OCI-LY7 (cell line): Measurements from ENCODE around the gene CLMN. TPM values are rescaled to one million over a fixed set of nuclear protein-coding genes. Genes with fewer than 3 reads are reported as not detected.
A peak's percentile ranks its signal among the peaks of the same experiment; 100 is the strongest.

Experiments used
- BruUV-seq: library from RNA; stranded (reverse); fragments of 400-500 nt; replicated peaks from 2 replicates; lab custom pipeline; 2021; lab: Mats Ljungman, UMichigan
- CTCF ChIA-PET: fragments of 300-600 bp; sonication (Branson Sonifier 250); formaldehyde crosslinking; loops from one replicate; lab custom pipeline; 2022; ENCODE audit warnings: antibody characterized with exemption; ENCODE audit not compliant: unreplicated experiment; lab: Charles Lee
- POLR2A ChIA-PET: fragments of 300-600 bp; sonication (Branson Sonifier 250); formaldehyde crosslinking; loops from one replicate; lab custom pipeline; 2022; ENCODE audit warnings: antibody characterized with exemption; lab: Charles Lee
- DNase-seq: peaks from one replicate; pipeline ENCODE4 v3.0.0-alpha.2; 2015; ENCODE audit warnings: low spot score
- H2AFZ ChIP-seq: fragments of 200-600 bp; sonication (generic), shearing (Covaris generic); 2 replicates; pipeline ENCODE4 v1.6.1; 2014; ENCODE audit warnings: mild to moderate bottlenecking, antibody characterized with exemption, low read length, moderate library complexity
- H3K27ac ChIP-seq: fragments of 200-600 bp; sonication (generic); 2 replicates; pipeline ENCODE4 v1.5.1; 2014; ENCODE audit warnings: mixed run types, low read depth, mild to moderate bottlenecking, moderate library complexity, low read length, inconsistent platforms; ENCODE audit not compliant: poor library complexity, severe bottlenecking
- H3K36me3 ChIP-seq: fragments of 200-600 bp; sonication (generic); 2 replicates; pipeline ENCODE4 v1.6.1; 2014; ENCODE audit warnings: mild to moderate bottlenecking, antibody characterized with exemption, low read length, moderate library complexity, mixed read lengths; ENCODE audit not compliant: insufficient read depth
- H3K4me1 ChIP-seq: fragments of 200-600 bp; sonication (generic); 2 replicates; pipeline ENCODE4 v1.5.1; 2014; ENCODE audit warnings: mild to moderate bottlenecking, low read length; ENCODE audit not compliant: insufficient read depth, poor library complexity, severe bottlenecking
- H3K4me2 ChIP-seq: fragments of 200-600 bp; sonication (generic); 2 replicates; pipeline ENCODE4 v1.6.1; 2014; ENCODE audit warnings: mild to moderate bottlenecking, low read length
- H3K4me3 ChIP-seq: fragments of 200-600 bp; sonication (generic); 2 replicates; pipeline ENCODE4 v1.5.1; 2014; ENCODE audit warnings: mild to moderate bottlenecking, low read depth, low read length; ENCODE audit not compliant: poor library complexity, severe bottlenecking
- H3K79me2 ChIP-seq: fragments of 200-600 bp; sonication (generic); 2 replicates; pipeline ENCODE4 v1.6.1; 2016; ENCODE audit warnings: low read depth, mild to moderate bottlenecking, low read length, moderate library complexity, mixed read lengths; ENCODE audit not compliant: insufficient read depth
- H3K9me2 ChIP-seq: fragments of 200-600 bp; sonication (generic); 2 replicates; pipeline ENCODE4 v1.6.1; 2016; ENCODE audit warnings: mild to moderate bottlenecking, low read length, mixed read lengths; ENCODE audit not compliant: insufficient read depth
- H3K9me3 ChIP-seq: fragments of 200-600 bp; sonication (generic); 2 replicates; pipeline ENCODE4 v1.6.1; 2014; ENCODE audit warnings: mild to moderate bottlenecking, mixed run types, low read length, mixed read lengths
- H4K20me1 ChIP-seq: fragments of 200-600 bp; sonication (generic); 2 replicates; pipeline ENCODE4 v1.6.1; 2014; ENCODE audit warnings: mild to moderate bottlenecking, antibody characterized with exemption, low read length, moderate library complexity, mixed read lengths; ENCODE audit not compliant: insufficient read depth
- CTCF ChIP-seq: fragments of 200-600 bp; sonication (generic); conservative IDR thresholded peaks from 2 replicates; pipeline ENCODE4 v1.5.1; 2014; ENCODE audit warnings: mild to moderate bottlenecking, antibody characterized with exemption, low read length, moderate library complexity, mixed read lengths
- EZH2phosphoT487 ChIP-seq: fragments of 200-600 bp; sonication (generic); IDR thresholded peaks from 2 replicates; pipeline ENCODE4 v1.6.1; 2018; ENCODE audit warnings: low read depth, borderline replicate concordance, mild to moderate bottlenecking, mixed run types, antibody characterized with exemption, low read length, moderate library complexity, mixed read lengths
- intact Hi-C: fragments of 100-400 bp; cut with micrococcal nuclease; formaldehyde crosslinking; loops from one replicate; pipeline ENCODE4 v1.10.0; 2022; ENCODE audit not compliant: unreplicated experiment
- total RNA-seq, 2 experiments: library from RNA; depleted of rRNA in 1 of 2; stranded (reverse); fragments of >200 nt in 1 of 2; shearing (Covaris generic) in 1 of 2; gene quantifications; 2 replicates each; pipeline ENCODE4 v1.2.3, GENCODE V29; 2014 to 2022

Gene CLMN
- total RNA-seq, 2 experiments from 2014 or later, result 6.8 to 12.0 TPM

- no TSS peak for BruUV-seq
- Histone ChIP-seq H3K36me3 (no peaks in the 10 kb centered on the region), H4K20me1 (no peaks in the 10 kb centered on the region), H3K4me1 (peaks cover 47% of the 10 kb centered on the region), H3K79me2 (no peaks in the 10 kb centered on the region), H3K27ac (no peak overlapping the region), H3K4me2 (peak overlapping the region; percentile 55), H3K9me2 (no peaks in the 10 kb centered on the region), H2AFZ (peak overlapping the region; percentile 33; the same call in 1 of the 2 replicates), H3K9me3 (no peaks in the 10 kb centered on the region), H3K4me3 (peak overlapping the region; percentile 30)
- TF ChIP-seq CTCF (no peak), EZH2phosphoT487 (no peak)
- DNase-seq, result peak; percentile 29
- CTCF ChIA-PET, result no interaction called here
- intact Hi-C loops, result no loop called here
- POLR2A ChIA-PET, result interaction anchor here (0.8 to 1.8 kb wide), 2 partner anchors 11 to 76 kb away, joined by 4 to 8 read pairs; no protein-coding TSS in a partner anchor
Observed at GRCh38 chr14:95255013-95255412, 64.7 kb downstream of the CLMN start.

GRCh38 chr14:95254288-95254687 lies 65.4 kb downstream of the CLMN start:
- Histone ChIP-seq H3K9me2 (no peaks in the 10 kb centered on the region), H3K79me2 (no peaks in the 10 kb centered on the region), H3K4me1 (peaks cover 45% of the 10 kb centered on the region), H2AFZ (no peak overlapping the region), H3K4me2 (no peak overlapping the region), H3K4me3 (no peak overlapping the region), H4K20me1 (no peaks in the 10 kb centered on the region), H3K36me3 (no peaks in the 10 kb centered on the region), H3K9me3 (no peaks in the 10 kb centered on the region), H3K27ac (no peak overlapping the region)
- BruUV-seq, result no TSS peak
- TF ChIP-seq EZH2phosphoT487 (no peak), CTCF (no peak)
- ChIA-PET CTCF (no interaction called here), POLR2A (interaction anchor here (1.4 to 1.5 kb wide), 2 partner anchors 26 to 43 kb away, joined by 4 read pairs; no protein-coding TSS in a partner anchor)
- intact Hi-C loops, result no loop called here
- DNase-seq, result no peak

GRCh38 chr14:95253039-95253630 lies 66.6 kb downstream of the CLMN start:
- H3K36me3 ChIP-seq, result no peaks in the 10 kb centered on the region
- H3K27ac ChIP-seq, result no peak overlapping the region
- BruUV-seq, result no TSS peak
- H3K4me1 ChIP-seq, result peaks cover 40% of the 10 kb centered on the region
- DNase-seq, result no peak
- H3K79me2 ChIP-seq, result no peaks in the 10 kb centered on the region
- no peaks in the 10 kb centered on the region for H3K9me2 ChIP-seq
- no peak overlapping the region for H3K4me3 ChIP-seq
- TF ChIP-seq CTCF, result no peak
- no peak for TF ChIP-seq EZH2phosphoT487
- H3K4me2 ChIP-seq, result no peak overlapping the region
- no peaks in the 10 kb centered on the region for H3K9me3 ChIP-seq
- no peaks in the 10 kb centered on the region for H4K20me1 ChIP-seq
- intact Hi-C loops, result no loop called here
- no peak overlapping the region for H2AFZ ChIP-seq
- CTCF ChIA-PET, result no interaction called here
- POLR2A ChIA-PET, result interaction anchor here (1.4 to 1.5 kb wide), 3 partner anchors 9 to 44 kb away, joined by 3 to 4 read pairs (median 4); no protein-coding TSS in a partner anchor
